IPS-18a (cell line): Measurements from ENCODE around the gene UNC5C.

Source experiments
- H3K27ac ChIP-seq: one replicate; pipeline ENCODE4 v1.5.1; 2013; ENCODE audit warnings: low read length
- H3K27me3 ChIP-seq: one replicate; pipeline ENCODE4 v1.6.1; 2013; ENCODE audit warnings: mild to moderate bottlenecking, low read length; ENCODE audit not compliant: control insufficient read depth, insufficient read depth
- H3K36me3 ChIP-seq: one replicate; pipeline ENCODE4 v1.6.1; 2013; ENCODE audit warnings: low read depth, low read length; ENCODE audit not compliant: control insufficient read depth
- H3K4me1 ChIP-seq: one replicate; pipeline ENCODE4 v1.6.1; 2013; ENCODE audit warnings: low read depth, low read length; ENCODE audit not compliant: control insufficient read depth
- H3K4me3 ChIP-seq: one replicate; pipeline ENCODE4 v1.5.1; 2013; ENCODE audit warnings: low read length
- H3K9ac ChIP-seq: one replicate; pipeline ENCODE4 v1.6.1; 2013; ENCODE audit warnings: mild to moderate bottlenecking, low read length, moderate library complexity
- H3K9me3 ChIP-seq: one replicate; pipeline ENCODE4 v1.6.1; 2013; ENCODE audit warnings: low read depth, low read length; ENCODE audit not compliant: control insufficient read depth

UNC5C gene

GRCh38 chr4:95513022-95513421 is 35.8 kb downstream of the UNC5C start:
- no peak overlapping the region for H3K4me3 ChIP-seq
- H3K9me3 ChIP-seq, result no peaks in the 10 kb centered on the region
- H3K36me3 ChIP-seq, result no peaks in the 10 kb centered on the region
- H3K9ac ChIP-seq, result no peak overlapping the region
- H3K27ac ChIP-seq, result no peak overlapping the region
- no peaks in the 10 kb centered on the region for H3K27me3 ChIP-seq
- peaks cover 5% of the 10 kb centered on the region for H3K4me1 ChIP-seq

- Histone ChIP-seq H3K4me3 (no peak overlapping the region), H3K36me3 (no peaks in the 10 kb centered on the region), H3K27me3 (no peaks in the 10 kb centered on the region), H3K27ac (no peak overlapping the region), H3K9ac (no peak overlapping the region), H3K4me1 (peaks cover 5% of the 10 kb centered on the region), H3K9me3 (no peaks in the 10 kb centered on the region)
Measured at GRCh38 chr4:95511477-95511876, 37.3 kb downstream of the UNC5C start.

GRCh38 chr4:95510877-95511276 is 37.9 kb downstream of the UNC5C start:
- no peaks in the 10 kb centered on the region for H3K9me3 ChIP-seq
- H3K36me3 ChIP-seq, result no peaks in the 10 kb centered on the region
- H3K4me3 ChIP-seq, result no peak overlapping the region
- no peak overlapping the region for H3K9ac ChIP-seq
- H3K27me3 ChIP-seq, result no peaks in the 10 kb centered on the region
- no peak overlapping the region for H3K27ac ChIP-seq
- peaks cover 5% of the 10 kb centered on the region for H3K4me1 ChIP-seq

GRCh38 chr4:95510145-95510544 is 38.6 kb downstream of the UNC5C start:
- Histone ChIP-seq H3K9me3 (no peaks in the 10 kb centered on the region), H3K27me3 (no peaks in the 10 kb centered on the region), H3K4me1 (peaks cover 5% of the 10 kb centered on the region), H3K36me3 (no peaks in the 10 kb centered on the region), H3K27ac (no peak overlapping the region), H3K4me3 (no peak overlapping the region), H3K9ac (no peak overlapping the region)

- no peaks in the 10 kb centered on the region for H3K27me3 ChIP-seq
- H3K27ac ChIP-seq, result no peak overlapping the region
- H3K9me3 ChIP-seq, result no peaks in the 10 kb centered on the region
- peaks cover 5% of the 10 kb centered on the region for H3K4me1 ChIP-seq
- no peaks in the 10 kb centered on the region for H3K36me3 ChIP-seq
- no peak overlapping the region for H3K9ac ChIP-seq
- H3K4me3 ChIP-seq, result no peak overlapping the region
Measured at GRCh38 chr4:95508421-95508820, 40.4 kb downstream of the UNC5C start.

- H3K36me3 ChIP-seq, result no peaks in the 10 kb centered on the region
- peaks cover 5% of the 10 kb centered on the region for H3K4me1 ChIP-seq
- no peaks in the 10 kb centered on the region for H3K9me3 ChIP-seq
- no peak overlapping the region for H3K4me3 ChIP-seq
- no peaks in the 10 kb centered on the region for H3K27me3 ChIP-seq
- H3K9ac ChIP-seq, result no peak overlapping the region
- no peak overlapping the region for H3K27ac ChIP-seq
Measured at GRCh38 chr4:95507561-95507960, 41.2 kb downstream of the UNC5C start.

GRCh38 chr4:95507147-95507546 is 41.6 kb downstream of the UNC5C start:
- Histone ChIP-seq H3K27ac (no peak overlapping the region), H3K27me3 (no peaks in the 10 kb centered on the region), H3K9ac (no peak overlapping the region), H3K4me1 (peaks cover 1% of the 10 kb centered on the region), H3K36me3 (no peaks in the 10 kb centered on the region), H3K9me3 (no peaks in the 10 kb centered on the region), H3K4me3 (no peak overlapping the region)

GRCh38 chr4:95506264-95506663 is 42.5 kb downstream of the UNC5C start:
- Histone ChIP-seq H3K27ac (no peak overlapping the region), H3K9me3 (no peaks in the 10 kb centered on the region), H3K36me3 (no peaks in the 10 kb centered on the region), H3K27me3 (no peaks in the 10 kb centered on the region), H3K9ac (no peak overlapping the region), H3K4me3 (no peak overlapping the region), H3K4me1 (no peaks in the 10 kb centered on the region)

- Histone ChIP-seq H3K9ac (no peak overlapping the region), H3K27ac (no peak overlapping the region), H3K4me3 (no peak overlapping the region), H3K36me3 (no peaks in the 10 kb centered on the region), H3K4me1 (no peaks in the 10 kb centered on the region), H3K27me3 (no peaks in the 10 kb centered on the region), H3K9me3 (no peaks in the 10 kb centered on the region)
Measured at GRCh38 chr4:95505799-95506198, 43.0 kb downstream of the UNC5C start.

GRCh38 chr4:95505151-95505550 is 43.6 kb downstream of the UNC5C start:
- Histone ChIP-seq H3K4me1 (no peaks in the 10 kb centered on the region), H3K36me3 (no peaks in the 10 kb centered on the region), H3K27me3 (no peaks in the 10 kb centered on the region), H3K9me3 (no peaks in the 10 kb centered on the region), H3K4me3 (no peak overlapping the region), H3K9ac (no peak overlapping the region), H3K27ac (no peak overlapping the region)

GRCh38 chr4:95504501-95504900 is 44.3 kb downstream of the UNC5C start:
- H3K9me3 ChIP-seq, result no peaks in the 10 kb centered on the region
- H3K9ac ChIP-seq, result no peak overlapping the region
- no peaks in the 10 kb centered on the region for H3K36me3 ChIP-seq
- no peaks in the 10 kb centered on the region for H3K27me3 ChIP-seq
- no peak overlapping the region for H3K4me3 ChIP-seq
- no peaks in the 10 kb centered on the region for H3K4me1 ChIP-seq
- no peak overlapping the region for H3K27ac ChIP-seq

- Histone ChIP-seq H3K36me3 (no peaks in the 10 kb centered on the region), H3K27me3 (no peaks in the 10 kb centered on the region), H3K4me3 (no peak overlapping the region), H3K9ac (no peak overlapping the region), H3K9me3 (no peaks in the 10 kb centered on the region), H3K27ac (no peak overlapping the region), H3K4me1 (no peaks in the 10 kb centered on the region)
Measured at GRCh38 chr4:95500361-95500760, 48.4 kb downstream of the UNC5C start.
